Naive thymus-derived CD4-positive, alpha-beta T cell (primary cell): ENCODE measurements around the gene FAM177B. TPM values are rescaled to one million over a fixed set of nuclear protein-coding genes. Genes with fewer than 3 reads are reported as not detected.
"Not testable (repeated sequence)": the region's sequence is repeated elsewhere in the genome, so short reads cannot be mapped to it uniquely, and the experiment has no call there.

Experiments
- ATAC-seq: fragments of 150-1000 bp; cut with Tn5 transposase; 2 replicates; pipeline ENCODE4 v1.10.0; 2021; ENCODE audit warnings: mild to moderate bottlenecking, moderate library complexity
- CTCF ChIA-PET: fragments of 350-600 bp; sonication (Branson Sonifier 250); formaldehyde crosslinking; loops from one replicate; lab custom pipeline; 2021; ENCODE audit warnings: antibody characterized with exemption; lab: Charles Lee
- POLR2A ChIA-PET: fragments of 350-600 bp; sonication (Branson Sonifier 250); formaldehyde crosslinking; loops from one replicate; lab custom pipeline; 2021; ENCODE audit warnings: antibody characterized with exemption, inconsistent platforms; lab: Charles Lee
- DNase-seq, 9 donors: peaks; one replicate each; pipeline versions ENCODE4 v3.0.0 to v3.0.0-alpha.2; 2020 to 2022; ENCODE audit warnings: mixed read lengths in 1 of 9
- H3K27ac ChIP-seq: one replicate; pipeline ENCODE4 v1.7.0; 2013; ENCODE audit warnings: mild to moderate bottlenecking, low read depth, low read length, moderate library complexity
- H3K27me3 ChIP-seq, 2 donors: one replicate each; pipeline ENCODE4 v1.7.0; 2013; ENCODE audit warnings: low read length in 2 of 2, mild to moderate bottlenecking in 2 of 2, moderate library complexity in 2 of 2; ENCODE audit not compliant: control insufficient read depth in 2 of 2, insufficient read depth in 2 of 2
- H3K36me3 ChIP-seq, 3 experiments: 1 replicate in 2 of 3; 2 replicates in 1 of 3; pipeline ENCODE4 v1.7.0; 2013; ENCODE audit warnings: low read length in 3 of 3, mild to moderate bottlenecking in 3 of 3, moderate library complexity in 1 of 3; ENCODE audit not compliant: insufficient read depth in 3 of 3, control insufficient read depth in 2 of 3
- H3K4me1 ChIP-seq, 2 donors: one replicate each; pipeline ENCODE4 v1.7.0; 2013; ENCODE audit warnings: low read length in 2 of 2, mild to moderate bottlenecking in 2 of 2, moderate library complexity in 1 of 2; ENCODE audit not compliant: control insufficient read depth in 2 of 2, insufficient read depth in 2 of 2
- H3K4me3 ChIP-seq: 2 replicates; pipeline ENCODE4 v1.7.0; 2013; ENCODE audit warnings: mild to moderate bottlenecking, low read length
- H3K9me3 ChIP-seq, 3 experiments: 1 replicate in 2 of 3; 2 replicates in 1 of 3; pipeline ENCODE4 v1.7.0; 2013; ENCODE audit warnings: low read length in 3 of 3; ENCODE audit not compliant: control insufficient read depth in 2 of 3
- H3K27ac Mint-ChIP-seq, 9 donors: one replicate each; pipeline ENCODE4 v1.8.0; 2020 to 2022; ENCODE audit warnings: mixed read lengths in 9 of 9, mild to moderate bottlenecking in 8 of 9, moderate library complexity in 5 of 9, inconsistent platforms in 2 of 9
- H3K27me3 Mint-ChIP-seq, 5 donors: one replicate each; pipeline ENCODE4 v1.8.0; 2021 to 2022; ENCODE audit warnings: mixed read lengths in 5 of 5, mild to moderate bottlenecking in 1 of 5
- H3K36me3 Mint-ChIP-seq, 5 donors: one replicate each; pipeline ENCODE4 v1.8.0; 2020 to 2022; ENCODE audit warnings: mixed read lengths in 5 of 5, mild to moderate bottlenecking in 3 of 5, inconsistent platforms in 1 of 5
- H3K4me1 Mint-ChIP-seq, 7 donors: one replicate each; pipeline ENCODE4 v1.8.0; 2020 to 2022; ENCODE audit warnings: mixed read lengths in 7 of 7, mild to moderate bottlenecking in 3 of 7, inconsistent platforms in 1 of 7
- H3K4me3 Mint-ChIP-seq, 10 donors: one replicate each; pipeline ENCODE4 v1.8.0; 2020 to 2022; ENCODE audit warnings: mild to moderate bottlenecking in 10 of 10, mixed read lengths in 10 of 10, moderate library complexity in 6 of 10, inconsistent platforms in 2 of 10
- H3K9me3 Mint-ChIP-seq, 11 donors: one replicate each; pipeline ENCODE4 v1.8.0; 2020 to 2022; ENCODE audit warnings: mixed read lengths in 11 of 11, mild to moderate bottlenecking in 4 of 11, inconsistent platforms in 1 of 11, moderate library complexity in 1 of 11
- intact Hi-C, 2 donors: fragments of 100-400 bp; cut with micrococcal nuclease; formaldehyde crosslinking; loops; one replicate each; pipeline ENCODE4 v1.15.1; 2023
- polyA plus RNA-seq, 2 donors: library from polyadenylated mRNA; unstranded; fragments of 300-500 nt; fragmentation: Illumina TruSeq; gene quantifications; one replicate each; pipeline ENCODE4 v1.2.3, GENCODE V29; 2021
- total RNA-seq, 6 experiments: library from RNA in 5 of 6; stranded (reverse) in 5 of 6; gene quantifications; 1 replicate in 5 of 6; 2 replicates in 1 of 6; pipeline ENCODE4 v1.2.3 and lab custom pipeline; 2021 to 2026

FAM177B gene
- total and polyA plus RNA-seq, 7 experiments from 2014 or later: not detected

DNA sequence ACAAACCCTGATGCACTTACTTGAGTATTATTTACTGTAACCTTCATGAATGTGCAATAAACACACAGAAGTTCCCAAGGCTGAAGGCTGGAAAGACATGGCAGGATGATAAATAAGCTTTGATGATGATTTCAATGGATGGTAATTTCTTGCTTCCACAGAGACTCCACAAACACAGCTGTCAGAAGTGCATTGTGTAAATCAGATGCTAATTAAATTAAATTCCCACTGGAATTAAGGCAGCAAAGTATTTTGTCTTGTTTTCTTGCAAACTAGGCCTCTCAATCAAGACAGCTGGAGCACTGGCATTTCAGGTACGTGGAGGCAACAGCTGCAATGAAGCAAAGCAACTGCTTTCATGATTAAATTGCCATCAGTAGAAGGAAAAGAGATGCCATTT lies 24.1 kb downstream of the FAM177B start:
- Histone ChIP-seq H3K27me3 (no peaks in the 10 kb centered on the region), H3K4me3 (no peak overlapping the region), H3K9me3 (no peaks in the 10 kb centered on the region), H3K36me3 (no peaks in the 10 kb centered on the region), H3K27ac (no peak overlapping the region), H3K4me1 (no peaks in the 10 kb centered on the region)
- CTCF ChIA-PET: no interaction called here
- Mint-ChIP-seq H3K9me3 (peaks cover 2 to 13% (median 5%) of the 10 kb centered on the region in 11 donors), H3K4me3 (no peak overlapping the region), H3K36me3 (peaks cover 0 to 9% (median 0%) of the 10 kb centered on the region in 5 donors), H3K27ac (no peak overlapping the region), H3K27me3 (peaks cover 5 to 18% (median 15%) of the 10 kb centered on the region in 5 donors), H3K4me1 (no peaks in the 10 kb centered on the region)
- no peak for ATAC-seq
- DNase-seq: no peak
- intact Hi-C loops: no loop called here
- POLR2A ChIA-PET: no interaction called here

DNA sequence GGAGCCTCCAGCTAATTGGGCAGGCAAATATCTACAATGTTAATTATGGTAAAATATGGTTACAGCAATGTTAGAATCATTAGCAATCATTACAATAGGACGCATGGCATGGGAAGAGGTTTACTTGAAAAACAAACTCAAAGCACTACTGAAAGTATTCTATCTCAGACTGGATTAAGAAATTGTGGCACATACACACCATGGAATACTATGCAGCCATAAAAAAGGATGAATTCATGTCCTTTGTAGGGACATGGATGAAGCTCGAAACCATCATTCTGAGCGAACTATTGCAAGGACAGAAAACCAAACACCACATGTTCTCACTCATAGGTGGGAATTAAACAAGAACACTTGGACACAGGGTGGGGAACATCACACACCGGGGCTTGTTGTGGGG lies 25.2 kb downstream of the FAM177B start:
- H3K27ac ChIP-seq, H3K4me3 ChIP-seq, H3K36me3 Mint-ChIP-seq, H3K4me1 Mint-ChIP-seq, H3K4me3 Mint-ChIP-seq, H3K36me3 ChIP-seq, H3K27ac Mint-ChIP-seq, H3K27me3 ChIP-seq, CTCF ChIA-PET, POLR2A ChIA-PET, intact Hi-C loops, ATAC-seq, DNase-seq, H3K4me1 ChIP-seq, H3K9me3 ChIP-seq: not testable (repeated sequence)
- Mint-ChIP-seq H3K9me3 (peaks cover 2 to 14% (median 5%) of the 10 kb centered on the region in 11 donors), H3K27me3 (peaks cover 5 to 17% (median 11%) of the 10 kb centered on the region in 5 donors)

DNA sequence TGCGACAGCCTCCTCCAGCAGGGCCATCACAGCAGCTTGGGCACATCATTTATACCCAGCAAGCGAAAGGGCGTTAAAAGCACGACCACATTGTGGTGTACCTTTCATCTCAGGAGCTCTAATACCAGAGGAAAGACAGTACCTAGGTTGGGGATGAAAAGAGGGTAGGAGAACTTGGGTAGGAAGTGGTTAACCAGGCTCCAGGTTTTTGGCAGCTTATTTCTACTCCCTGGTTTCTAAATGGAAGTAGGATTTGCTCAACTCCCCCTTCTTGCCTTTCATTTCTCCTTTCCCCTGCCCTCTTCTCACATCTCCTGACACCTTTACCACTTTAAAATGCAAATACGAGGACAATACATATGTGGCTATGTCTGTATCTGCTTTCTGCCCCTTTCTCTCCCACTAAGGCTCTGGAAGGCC lies 30.2 kb downstream of the FAM177B start:
- POLR2A ChIA-PET: no interaction called here
- Mint-ChIP-seq H3K4me3 (no peak overlapping the region), H3K27me3 (peaks cover 2 to 19% (median 10%) of the 10 kb centered on the region in 5 donors), H3K9me3 (peaks cover 11 to 34% (median 17%) of the 10 kb centered on the region in 11 donors), H3K4me1 (peaks cover 0 to 15% (median 6%) of the 10 kb centered on the region in 7 donors), H3K36me3 (peaks cover 0 to 15% (median 6%) of the 10 kb centered on the region in 5 donors), H3K27ac (no peak overlapping the region)
- Histone ChIP-seq H3K36me3 (no peaks in the 10 kb centered on the region), H3K4me3 (no peak overlapping the region), H3K4me1 (no peaks in the 10 kb centered on the region), H3K27me3 (no peaks in the 10 kb centered on the region), H3K9me3 (peaks cover 0 to 9% (median 0%) of the 10 kb centered on the region in 3 experiments), H3K27ac (no peak overlapping the region)
- DNase-seq (no peak), ATAC-seq (no peak)
- CTCF ChIA-PET: no interaction called here
- intact Hi-C loops: no loop called here

DNA sequence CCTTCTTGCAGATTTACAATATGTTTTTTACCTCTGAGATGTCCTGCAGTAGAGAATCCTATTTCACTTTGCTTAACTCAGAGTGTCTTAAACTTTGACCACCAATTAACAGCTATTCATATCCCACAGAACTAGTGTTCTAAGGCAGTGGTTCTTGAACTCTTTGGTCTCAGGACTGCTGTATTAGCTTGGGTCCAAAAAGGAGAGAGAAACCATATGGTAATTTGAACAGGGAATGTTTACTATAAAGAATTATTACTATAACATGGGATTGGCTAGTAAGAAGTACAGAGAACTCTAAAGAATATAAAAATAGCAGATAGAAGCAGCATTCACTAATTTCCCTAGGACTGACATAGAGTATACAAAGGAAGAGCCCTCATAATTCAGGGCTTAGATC lies 31.6 kb downstream of the FAM177B start:
- no peak overlapping the region for H3K27ac ChIP-seq
- peaks cover 0 to 9% (median 0%) of the 10 kb centered on the region in 3 experiments for H3K9me3 ChIP-seq
- Mint-ChIP-seq H3K27ac (peak overlapping the region in 1 of 9 donors; percentile 64), H3K27me3 (peaks cover 4 to 18% (median 8%) of the 10 kb centered on the region in 5 donors), H3K9me3 (peaks cover 11 to 34% (median 15%) of the 10 kb centered on the region in 11 donors), H3K36me3 (peaks cover 0 to 15% (median 6%) of the 10 kb centered on the region in 5 donors), H3K4me3 (no peak overlapping the region), H3K4me1 (peaks cover 11 to 27% (median 17%) of the 10 kb centered on the region in 7 donors)
- intact Hi-C loops: no loop called here
- no peak overlapping the region for H3K4me3 ChIP-seq
- ATAC-seq (no peak), DNase-seq (no peak)
- no peaks in the 10 kb centered on the region for H3K36me3 ChIP-seq
- H3K4me1 ChIP-seq: peaks cover 0 to 8% of the 10 kb centered on the region in 2 donors
- CTCF ChIA-PET: no interaction called here
- no peaks in the 10 kb centered on the region for H3K27me3 ChIP-seq
- POLR2A ChIA-PET: no interaction called here

DNA sequence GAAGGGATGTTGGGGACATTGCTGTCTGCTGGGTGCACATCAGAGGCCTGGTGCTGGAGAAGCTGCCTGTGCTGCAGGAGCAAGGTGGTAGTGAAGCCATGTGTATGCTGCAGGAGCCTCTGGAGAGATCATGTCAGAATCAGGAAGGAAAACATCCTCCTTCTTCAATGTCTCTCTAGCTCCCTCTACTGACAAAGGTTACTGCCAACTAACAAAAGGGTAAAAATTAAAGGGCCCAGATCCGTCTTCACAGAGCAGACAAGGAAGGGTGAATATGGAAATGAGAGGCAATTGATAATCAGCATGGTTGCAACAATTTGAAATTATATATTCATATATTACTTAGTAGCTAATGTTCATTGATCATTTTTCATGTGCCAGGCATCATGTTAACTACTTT lies 32.2 kb downstream of the FAM177B start:
- no peak for ATAC-seq
- Histone ChIP-seq H3K36me3 (no peaks in the 10 kb centered on the region), H3K4me1 (peaks cover 0 to 8% of the 10 kb centered on the region in 2 donors), H3K9me3 (peaks cover 0 to 9% (median 0%) of the 10 kb centered on the region in 3 experiments), H3K4me3 (no peak overlapping the region), H3K27me3 (no peaks in the 10 kb centered on the region), H3K27ac (no peak overlapping the region)
- Mint-ChIP-seq H3K4me1 (peaks cover 11 to 27% (median 17%) of the 10 kb centered on the region in 7 donors), H3K9me3 (peaks cover 9 to 33% (median 15%) of the 10 kb centered on the region in 11 donors), H3K4me3 (no peak overlapping the region), H3K36me3 (peaks cover 0 to 15% (median 6%) of the 10 kb centered on the region in 5 donors), H3K27ac (no peak overlapping the region), H3K27me3 (peaks cover 4 to 16% (median 5%) of the 10 kb centered on the region in 5 donors)
- CTCF ChIA-PET: no interaction called here
- POLR2A ChIA-PET: interaction anchor here (0.6 kb wide), 1 partner anchor 396 kb away, joined by 3 read pairs; no protein-coding TSS in a partner anchor
- DNase-seq: no peak
- intact Hi-C loops: no loop called here

DNA sequence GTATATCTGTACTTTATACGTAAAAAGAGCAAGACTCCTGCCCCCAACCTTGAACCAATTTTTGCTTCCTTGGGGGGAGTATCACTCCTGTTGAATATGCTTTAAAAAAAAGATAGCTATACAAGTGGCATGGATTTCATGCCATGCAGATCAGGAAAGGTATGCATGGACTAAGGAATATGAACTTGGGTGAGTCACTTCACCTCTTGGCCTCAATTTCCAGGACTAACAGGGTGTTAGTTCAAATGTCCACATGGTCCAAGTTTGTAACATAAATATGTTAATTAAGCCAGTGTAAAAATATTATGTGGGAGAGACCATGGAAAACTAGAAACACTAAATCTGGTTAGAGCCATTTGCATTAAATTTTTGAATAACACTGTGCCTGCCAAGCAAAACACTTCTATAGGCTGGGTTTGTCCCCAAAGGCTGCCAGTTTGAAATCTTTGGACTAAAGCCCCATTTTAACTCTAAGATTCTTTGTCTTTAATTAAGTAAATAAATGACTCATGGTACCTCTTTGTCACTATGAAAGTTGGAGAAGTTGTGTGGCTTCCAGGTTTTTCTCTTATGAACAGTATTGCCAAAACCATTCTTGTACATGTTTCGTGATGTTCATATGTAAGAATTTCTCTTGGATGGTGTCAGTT lies 33.1 kb downstream of the FAM177B start:
- DNase-seq (no peak), ATAC-seq (no peak)
- Mint-ChIP-seq H3K4me3 (no peak overlapping the region), H3K4me1 (peaks cover 11 to 27% (median 17%) of the 10 kb centered on the region in 7 donors), H3K9me3 (peaks cover 5 to 29% (median 15%) of the 10 kb centered on the region in 11 donors), H3K27ac (peak overlapping the region in 1 of 9 donors; percentile 68), H3K27me3 (peaks cover 0 to 13% (median 7%) of the 10 kb centered on the region in 5 donors), H3K36me3 (peaks cover 0 to 15% (median 6%) of the 10 kb centered on the region in 5 donors)
- ChIA-PET CTCF (no interaction called here), POLR2A (interaction anchor here (0.6 kb wide), 1 partner anchor 395 kb away, joined by 3 read pairs; no protein-coding TSS in a partner anchor)
- Histone ChIP-seq H3K4me3 (no peak overlapping the region), H3K27me3 (no peaks in the 10 kb centered on the region), H3K9me3 (peaks cover 0 to 9% (median 0%) of the 10 kb centered on the region in 3 experiments), H3K4me1 (peaks cover 0 to 8% of the 10 kb centered on the region in 2 donors), H3K36me3 (no peaks in the 10 kb centered on the region), H3K27ac (no peak overlapping the region)
- intact Hi-C loops: no loop called here
